ENCODE results near the gene OVOL2. TPM values are rescaled to one million over a fixed set of nuclear protein-coding genes. Genes with fewer than 3 reads are reported as not detected.
A peak's percentile ranks its signal among the peaks of the same experiment; 100 is the strongest.
"Not testable (repeated sequence)": the region's sequence is repeated elsewhere in the genome, so short reads cannot be mapped to it uniquely, and the experiment has no call there.

OVOL2 gene
- total RNA-seq (2014; rRNA removed; shearing (Covaris generic)) (not detected in 2 replicates), total RNA-seq (2022) (not detected in 2 replicates), Bru-seq, nascent RNA (percentile 4 among the genes with signal in this experiment), BruChase-seq, experiment 1, labeled RNA remaining after a 6-hour chase (percentile 9 among the genes with signal in this experiment), BruChase-seq, experiment 2, labeled RNA remaining after a 2-hour chase (percentile 4 among the genes with signal in this experiment)
- long read RNA-seq, partial matches to known transcripts: 0 of 25 reads
- long read RNA-seq, other reads (novel, unspliced or antisense): 25 of 25 reads

GRCh38 chr20:18057101-18057993, at the start of gene OVOL2:
TSS of gene OVOL2 (minus strand) at chr20:18057916. CDS start at chr20:18057634, 282 bp downstream.
- intact Hi-C loops (cut with micrococcal nuclease; ENCODE audit: unreplicated experiment): no loop called here

GRCh38 chr20:18103497-18103896, 45.8 kb upstream of the OVOL2 start:
- Histone ChIP-seq H3K4me3 (ENCODE audit: low read depth, low read length, poor library complexity, severe bottlenecking) (no peak overlapping the region), H3K4me2 (ENCODE audit: low read length) (no peak overlapping the region), H3K9me2 (ENCODE audit: insufficient read depth, low read length) (no peaks in the 10 kb centered on the region), H3K79me2 (ENCODE audit: insufficient read depth, low read depth, low read length) (no peaks in the 10 kb centered on the region), H3K9me3 (ENCODE audit: low read length) (no peaks in the 10 kb centered on the region), H3K4me1 (ENCODE audit: insufficient read depth, low read length, poor library complexity, severe bottlenecking) (no peaks in the 10 kb centered on the region), H4K20me1 (ENCODE audit: insufficient read depth, low read length) (no peaks in the 10 kb centered on the region), H3K27ac (ENCODE audit: low read depth, low read length, poor library complexity, severe bottlenecking) (no peak overlapping the region), H3K36me3 (ENCODE audit: insufficient read depth, low read length) (no peaks in the 10 kb centered on the region), H2AFZ (ENCODE audit: low read length) (no peak overlapping the region)
- ChIA-PET CTCF (ENCODE audit: unreplicated experiment) (no interaction called here), POLR2A (interaction anchor here (1.0 kb wide), 1 partner anchor 121 kb away, joined by 3 read pairs; no protein-coding TSS in a partner anchor)
- DNase-seq (ENCODE audit: low spot score): no peak
- BruUV-seq (replicated peaks): no TSS peak
- no peak for TF ChIP-seq CTCF (conservative IDR thresholded peaks at IDR 0.05; ENCODE audit: low read length)
- TF ChIP-seq EZH2phosphoT487 (IDR thresholded peaks at IDR 0.05; ENCODE audit: borderline replicate concordance, low read depth, low read length): no peak
- intact Hi-C loops (cut with micrococcal nuclease; ENCODE audit: unreplicated experiment): no loop called here

More at GRCh38 chr20:18057101-18057993, at the start of gene OVOL2:
- Histone ChIP-seq H4K20me1 (ENCODE audit: insufficient read depth, low read length) (no peaks in the 10 kb centered on the region), H3K27ac (ENCODE audit: low read depth, low read length, poor library complexity, severe bottlenecking) (no peak within 1 kb of the TSS), H2AFZ (ENCODE audit: low read length) (no peak within 1 kb of the TSS), H3K4me2 (ENCODE audit: low read length) (no peak within 1 kb of the TSS), H3K4me3 (ENCODE audit: low read depth, low read length, poor library complexity, severe bottlenecking) (no peak within 1 kb of the TSS), H3K9me3 (ENCODE audit: low read length) (no peaks in the 10 kb centered on the region), H3K79me2 (ENCODE audit: insufficient read depth, low read depth, low read length) (no peaks in the 10 kb centered on the region), H3K9me2 (ENCODE audit: insufficient read depth, low read length) (no peaks in the 10 kb centered on the region), H3K4me1 (ENCODE audit: insufficient read depth, low read length, poor library complexity, severe bottlenecking) (no peaks in the 10 kb centered on the region), H3K36me3 (ENCODE audit: insufficient read depth, low read length) (no peaks in the 10 kb centered on the region)
- no TSS peak for BruUV-seq (replicated peaks)
- CTCF ChIA-PET (ENCODE audit: unreplicated experiment): no interaction called here
- DNase-seq (ENCODE audit: low spot score): no peak
- TF ChIP-seq EZH2phosphoT487 (IDR thresholded peaks at IDR 0.05; ENCODE audit: borderline replicate concordance, low read depth, low read length): no peak
- POLR2A ChIA-PET: interaction anchor here (0.7 kb wide), 1 partner anchor 595 kb away, joined by 3 read pairs; no protein-coding TSS in a partner anchor

- no peaks in the 10 kb centered on the region for H3K9me3 ChIP-seq (ENCODE audit: low read length)
- TF ChIP-seq CTCF (conservative IDR thresholded peaks at IDR 0.05; ENCODE audit: low read length) (no peak), EZH2phosphoT487 (IDR thresholded peaks at IDR 0.05; ENCODE audit: borderline replicate concordance, low read depth, low read length) (no peak)
- ChIA-PET CTCF (ENCODE audit: unreplicated experiment) (interaction anchor here (0.6 kb wide), 1 partner anchor 350 kb away, joined by 5 read pairs; no protein-coding TSS in a partner anchor), POLR2A (no interaction called here)
- DNase-seq (ENCODE audit: low spot score): no peak
- no peaks in the 10 kb centered on the region for H3K4me1 ChIP-seq (ENCODE audit: insufficient read depth, low read length, poor library complexity, severe bottlenecking)
- H3K36me3 ChIP-seq (ENCODE audit: insufficient read depth, low read length): no peaks in the 10 kb centered on the region
- no TSS peak for BruUV-seq (replicated peaks)
- no peak overlapping the region for H3K4me2 ChIP-seq (ENCODE audit: low read length)
- intact Hi-C loops (cut with micrococcal nuclease; ENCODE audit: unreplicated experiment): no loop called here
- no peak overlapping the region for H3K4me3 ChIP-seq (ENCODE audit: low read depth, low read length, poor library complexity, severe bottlenecking)
- H3K27ac ChIP-seq (ENCODE audit: low read depth, low read length, poor library complexity, severe bottlenecking): no peak overlapping the region
- H4K20me1 ChIP-seq (ENCODE audit: insufficient read depth, low read length): no peaks in the 10 kb centered on the region
- no peaks in the 10 kb centered on the region for H3K79me2 ChIP-seq (ENCODE audit: insufficient read depth, low read depth, low read length)
- H3K9me2 ChIP-seq (ENCODE audit: insufficient read depth, low read length): no peaks in the 10 kb centered on the region
- H2AFZ ChIP-seq (ENCODE audit: low read length): no peak overlapping the region
Observed at GRCh38 chr20:18101125-18101810, 43.6 kb upstream of the OVOL2 start.

GRCh38 chr20:18100569-18100968, 42.9 kb upstream of the OVOL2 start:
- H3K9me2 ChIP-seq (ENCODE audit: insufficient read depth, low read length); DNase-seq (ENCODE audit: low spot score); H3K4me3 ChIP-seq (ENCODE audit: low read depth, low read length, poor library complexity, severe bottlenecking); H3K36me3 ChIP-seq (ENCODE audit: insufficient read depth, low read length); intact Hi-C loops (cut with micrococcal nuclease; ENCODE audit: unreplicated experiment); H3K9me3 ChIP-seq (ENCODE audit: low read length); H3K79me2 ChIP-seq (ENCODE audit: insufficient read depth, low read depth, low read length); BruUV-seq (replicated peaks); H3K4me2 ChIP-seq (ENCODE audit: low read length); POLR2A ChIA-PET; H3K27ac ChIP-seq (ENCODE audit: low read depth, low read length, poor library complexity, severe bottlenecking); H4K20me1 ChIP-seq (ENCODE audit: insufficient read depth, low read length); H3K4me1 ChIP-seq (ENCODE audit: insufficient read depth, low read length, poor library complexity, severe bottlenecking); H2AFZ ChIP-seq (ENCODE audit: low read length): not testable (repeated sequence)
- CTCF ChIA-PET (ENCODE audit: unreplicated experiment): interaction anchor here (0.6 kb wide), 1 partner anchor 351 kb away, joined by 5 read pairs; no protein-coding TSS in a partner anchor
